Endothelial cell of umbilical vein (primary cell): ENCODE measurements around the gene TAGLN2. TPM values are rescaled to one million over a fixed set of nuclear protein-coding genes. Genes with fewer than 3 reads are reported as not detected.

Experiments used
- BruUV-seq: library from RNA; stranded (reverse); fragments of 400-500 nt; replicated peaks from 2 replicates; lab custom pipeline; 2021; lab: Mats Ljungman, UMichigan
- CTCF ChIA-PET: fragments of 300-600, 350-600 bp; sonication (Branson Sonifier 250); formaldehyde crosslinking; loops from one replicate; lab custom pipeline; 2021; ENCODE audit warnings: antibody characterized with exemption, inconsistent platforms; lab: Charles Lee
- POLR2A ChIA-PET: fragments of 300-600, 350-600 bp; sonication (Branson Sonifier 250); formaldehyde crosslinking; loops from one replicate; lab custom pipeline; 2021; ENCODE audit warnings: antibody characterized with exemption, inconsistent platforms; lab: Charles Lee
- DNase-seq: peaks from one replicate; pipeline ENCODE4 v3.0.0-alpha.2; 2011; ENCODE audit warnings: low read depth, low spot score
- FAIRE-seq: peaks from 2 replicates; lab custom pipeline; 2011; peaks lifted over from hg19 to GRCh38; lab: Jason Lieb, UNC
- H2AFZ ChIP-seq: 2 replicates; pipeline ENCODE4 v1.6.0; 2012; ENCODE audit warnings: low read depth, low read length, control low read depth, inconsistent platforms
- H3K27ac ChIP-seq: 2 replicates; pipeline ENCODE4 v1.5.1; 2011; ENCODE audit warnings: low read depth, mild to moderate bottlenecking, control low read depth, low read length, moderate library complexity; ENCODE audit not compliant: insufficient read depth
- H3K27me3 ChIP-seq, 2 experiments: 2 replicates each; pipeline versions ENCODE4 v1.6.0 to v1.6.1; 2011; ENCODE audit warnings: low read length in 2 of 2, mixed read lengths in 1 of 2; ENCODE audit not compliant: control insufficient read depth in 2 of 2, insufficient read depth in 2 of 2
- H3K36me3 ChIP-seq, 2 experiments: 2 replicates in 1 of 2; 3 replicates in 1 of 2; pipeline ENCODE4 v1.5.1; 2011; ENCODE audit warnings: low read length in 2 of 2, mild to moderate bottlenecking in 1 of 2, moderate library complexity in 1 of 2; ENCODE audit not compliant: control insufficient read depth in 2 of 2, insufficient read depth in 2 of 2; ENCODE audit errors: extremely low read depth in 1 of 2
- H3K4me1 ChIP-seq: 3 replicates; pipeline ENCODE4 v1.5.1; 2011; ENCODE audit warnings: mild to moderate bottlenecking, low read length; ENCODE audit not compliant: control insufficient read depth, insufficient read depth; ENCODE audit errors: extremely low read depth
- H3K4me2 ChIP-seq: 2 replicates; pipeline ENCODE4 v1.6.1; 2011; ENCODE audit warnings: low read length, control low read depth, mixed read lengths; ENCODE audit not compliant: insufficient read depth
- H3K4me3 ChIP-seq, 3 experiments: fragments of 200-600 bp in 1 of 3; sonication (generic), shearing (Covaris generic) in 1 of 3; replicated peaks in 1 of 3; 2 replicates each; pipeline ENCODE4 v1.5.1; 2011 to 2016; ENCODE audit warnings: control low read depth in 3 of 3, low read length in 3 of 3, mild to moderate bottlenecking in 2 of 3, inconsistent platforms in 1 of 3, low read depth in 1 of 3, moderate library complexity in 1 of 3; ENCODE audit not compliant: insufficient read depth in 1 of 3
- H3K79me2 ChIP-seq: 2 replicates; pipeline ENCODE4 v1.6.0; 2012; ENCODE audit warnings: low read length, inconsistent platforms; ENCODE audit not compliant: control insufficient read depth, insufficient read depth
- H3K9ac ChIP-seq: replicated peaks from 2 replicates; pipeline ENCODE3; 2011; ENCODE audit warnings: low read length, control low read depth; ENCODE audit not compliant: insufficient read depth; ENCODE audit errors: extremely low read depth
- H3K9me1 ChIP-seq: replicated peaks from 3 replicates; pipeline ENCODE4 v1.6.0; 2011; ENCODE audit warnings: mild to moderate bottlenecking, low read length; ENCODE audit not compliant: control insufficient read depth, insufficient read depth; ENCODE audit errors: extremely low read depth
- H3K9me3 ChIP-seq: replicated peaks from 2 replicates; pipeline ENCODE4 v1.5.1; 2012; ENCODE audit warnings: low read length, inconsistent platforms; ENCODE audit not compliant: control insufficient read depth, insufficient read depth
- H4K20me1 ChIP-seq: replicated peaks from 2 replicates; pipeline ENCODE3; 2011; ENCODE audit warnings: mild to moderate bottlenecking, low read length; ENCODE audit not compliant: control insufficient read depth, insufficient read depth; ENCODE audit errors: extremely low read depth
- CTCF ChIP-seq, 2 donors: IDR thresholded peaks; 1 replicate in 1 of 2; 2 replicates in 1 of 2; pipeline ENCODE4 v1.5.1; 2011; ENCODE audit warnings: low read length in 2 of 2, mild to moderate bottlenecking in 2 of 2, moderate library complexity in 2 of 2, control low read depth in 1 of 2, inconsistent platforms in 1 of 2, low read depth in 1 of 2; ENCODE audit not compliant: insufficient read depth in 1 of 2; ENCODE audit errors: extremely low read depth in 1 of 2
- EZH2 ChIP-seq: IDR thresholded peaks from 2 replicates; pipeline ENCODE4 v1.6.1; 2012; ENCODE audit warnings: borderline replicate concordance, low read depth, mild to moderate bottlenecking, moderate library complexity, low read length, inconsistent platforms; ENCODE audit not compliant: severe bottlenecking
- FOS ChIP-seq: IDR thresholded peaks from 2 replicates; pipeline ENCODE4 v1.6.1; 2011; ENCODE audit warnings: mild to moderate bottlenecking, low read length, moderate library complexity, borderline replicate concordance; ENCODE audit not compliant: insufficient read depth
- GATA2 ChIP-seq: IDR thresholded peaks from 2 replicates; pipeline ENCODE4 v1.7.0; 2011; ENCODE audit warnings: low read depth, mild to moderate bottlenecking, moderate library complexity, mixed read lengths, low read length; ENCODE audit not compliant: insufficient read length, insufficient read depth
- JUN ChIP-seq: IDR thresholded peaks from 2 replicates; pipeline ENCODE4 v1.6.1; 2011; ENCODE audit warnings: borderline replicate concordance, low read depth; ENCODE audit not compliant: insufficient read length, insufficient read depth
- MAX ChIP-seq: IDR thresholded peaks from 2 replicates; pipeline ENCODE4 v1.6.1; 2011; ENCODE audit not compliant: insufficient read depth, insufficient read length
- MYC ChIP-seq: IDR thresholded peaks from one replicate; pipeline ENCODE4 v1.6.1; 2011; ENCODE audit warnings: mild to moderate bottlenecking, low read depth, low read length
- POLR2A ChIP-seq: IDR thresholded peaks from 2 replicates; pipeline ENCODE4 v1.6.1; 2012; ENCODE audit warnings: low read depth, mild to moderate bottlenecking, control low read depth, low read length
- POLR2AphosphoS5 ChIP-seq: IDR thresholded peaks from 2 replicates; pipeline ENCODE4 v1.6.1; 2012; ENCODE audit warnings: low read depth, mild to moderate bottlenecking, control low read depth, low read length, moderate library complexity; ENCODE audit not compliant: insufficient read depth
- dilution Hi-C: fragments of 300-500 bp; cut with MboI; formaldehyde crosslinking; loops from one replicate; pipeline ENCODE4 v1.15.0; 2019; ENCODE audit warnings: low sequenced_read_pairs; ENCODE audit not compliant: extremely low pct_ligation_motif_present
- intact Hi-C: fragments of 100-400 bp; cut with micrococcal nuclease; formaldehyde crosslinking; loops from one replicate; pipeline ENCODE4 v1.10.0; 2022
- polyA plus RNA-seq, 4 experiments: library from polyadenylated mRNA; depleted of rRNA in 3 of 4; stranded (reverse) in 3 of 4; unstranded in 1 of 4; fragments of >200 nt; gene quantifications; 2 replicates each; pipeline versions ENCODE4 v1.2.1 to v1.2.3, GENCODE V29; 2011 to 2012; ENCODE audit warnings: missing spikeins in 1 of 4
- total RNA-seq: library from RNA; stranded (reverse); gene quantifications from 2 replicates; pipeline ENCODE4 v1.2.3, GENCODE V29; 2021

Gene TAGLN2
- total and polyA plus RNA-seq, 2 donors (not counting 3 experiments of a cell fraction or from before 2014, with no cell fraction given) = 646 to 1,279 TPM

- no peak overlapping the region for H2AFZ ChIP-seq
- no peaks in the 10 kb centered on the region for H3K79me2 ChIP-seq
- no peaks in the 10 kb centered on the region for H3K9me1 ChIP-seq
- H3K27me3 ChIP-seq = no peaks in the 10 kb centered on the region
- H3K9me3 ChIP-seq = no peaks in the 10 kb centered on the region
- H3K36me3 ChIP-seq = no peaks in the 10 kb centered on the region
- peak overlapping the region; percentile 65 for H3K4me2 ChIP-seq
- ChIA-PET CTCF (interaction anchor here (1.3 to 5.0 kb wide), 3 partner anchors 8 to 102 kb away, joined by 4 to 36 read pairs (median 31); partner anchors contain the start of gene DUSP23), POLR2A (no interaction called here)
- H3K4me3 ChIP-seq = no peak overlapping the region
- intact Hi-C loops = loop anchor here (2.0 kb wide), 1 partner anchor 28 kb away; no protein-coding TSS in a partner anchor
- peak; percentile 28 for DNase-seq
- H4K20me1 ChIP-seq = no peaks in the 10 kb centered on the region
- BruUV-seq = no TSS peak
- no peak overlapping the region for H3K9ac ChIP-seq
- TF ChIP-seq FOS (peak; percentile 41), JUN (no peak)
- FAIRE-seq = peak; percentile 55
- dilution Hi-C loops = no loop called here
- H3K4me1 ChIP-seq = peaks cover 16% of the 10 kb centered on the region
- peak overlapping the region; percentile 70 for H3K27ac ChIP-seq
These were observed 42.8 kb downstream of the TAGLN2 start for GRCh38 chr1:159882527-159882862.

- DNase-seq (peak; percentile 89), FAIRE-seq (peak; percentile 96)
- TSS peak; percentile 97 for BruUV-seq
- Histone ChIP-seq H3K27ac (peak overlapping the region; percentile 70), H3K9me1 (no peaks in the 10 kb centered on the region), H3K4me1 (peaks cover 16% of the 10 kb centered on the region), H3K9ac (no peak overlapping the region), H3K4me2 (peak overlapping the region; percentile 65), H4K20me1 (no peaks in the 10 kb centered on the region), H2AFZ (no peak overlapping the region), H3K4me3 (no peak overlapping the region), H3K79me2 (no peaks in the 10 kb centered on the region), H3K36me3 (no peaks in the 10 kb centered on the region), H3K9me3 (no peaks in the 10 kb centered on the region), H3K27me3 (no peaks in the 10 kb centered on the region)
- ChIA-PET POLR2A (no interaction called here), CTCF (interaction anchor here (1.1 to 5.0 kb wide), 5 partner anchors 9 to 101 kb away, joined by 3 to 36 read pairs (median 4); partner anchors contain the start of gene DUSP23)
- intact Hi-C loops = loop anchor here (2.0 kb wide), 1 partner anchor 27 kb away; no protein-coding TSS in a partner anchor
- dilution Hi-C loops = no loop called here
- TF ChIP-seq POLR2AphosphoS5 (peak; percentile 84), POLR2A (peak; percentile 40), GATA2 (no peak), EZH2 (no peak), FOS (peak; percentile 91), MYC (peak; percentile 91), MAX (peak; percentile 51), JUN (peak; percentile 69), CTCF (IDR thresholded peaks at IDR 0.05; ENCODE audit: extremely low read depth in 1 of 2, insufficient read depth in 1 of 2, low read depth in 1 of 2, low read length in 2 of 2) (no peak)
These were observed 43.4 kb downstream of the TAGLN2 start for GRCh38 chr1:159881622-159882526.
